NCI-H510A treated with DMSO at 0.1 percent for 48 hours (cell line): Measurements from ENCODE around the gene IGF1R.
"Not testable (repeated sequence)": the region's sequence is repeated elsewhere in the genome, so short reads cannot be mapped to it uniquely, and the experiment has no call there.

ENCODE experiments used
- DNase-seq: peaks from one replicate; lab custom pipeline; 2025; lab: John Stamatoyannopoulos, UW

The IGF1R gene

GRCh38 chr15:98960555-98961050 is 312.3 kb downstream of the IGF1R start:
- no peak for DNase-seq

DNA sequence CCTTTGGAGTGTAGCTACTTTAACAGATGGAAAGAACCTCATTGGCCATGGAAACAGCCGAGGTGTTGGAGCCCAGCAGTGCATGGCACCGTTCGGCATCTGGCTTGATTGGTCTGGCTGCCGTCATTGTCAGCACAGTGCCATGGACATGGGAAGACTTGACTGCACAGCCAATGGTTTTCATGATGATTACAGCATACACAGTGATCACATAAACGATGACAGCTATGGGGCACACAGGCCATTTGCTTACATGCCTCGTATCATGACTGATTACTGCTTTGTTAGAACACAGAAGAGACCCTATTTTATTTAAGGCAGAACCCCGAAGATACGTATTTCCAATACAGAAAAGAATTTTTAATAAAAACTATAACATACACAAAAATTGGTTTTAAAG is 315.1 kb downstream of the IGF1R start:
- no peak for DNase-seq

GRCh38 chr15:98964466-98965133 is 316.3 kb downstream of the IGF1R start:
- DNase-seq = no peak

- DNase-seq = not testable (repeated sequence)
These were observed 316.8 kb downstream of the IGF1R start for GRCh38 chr15:98965134-98965491.

DNA sequence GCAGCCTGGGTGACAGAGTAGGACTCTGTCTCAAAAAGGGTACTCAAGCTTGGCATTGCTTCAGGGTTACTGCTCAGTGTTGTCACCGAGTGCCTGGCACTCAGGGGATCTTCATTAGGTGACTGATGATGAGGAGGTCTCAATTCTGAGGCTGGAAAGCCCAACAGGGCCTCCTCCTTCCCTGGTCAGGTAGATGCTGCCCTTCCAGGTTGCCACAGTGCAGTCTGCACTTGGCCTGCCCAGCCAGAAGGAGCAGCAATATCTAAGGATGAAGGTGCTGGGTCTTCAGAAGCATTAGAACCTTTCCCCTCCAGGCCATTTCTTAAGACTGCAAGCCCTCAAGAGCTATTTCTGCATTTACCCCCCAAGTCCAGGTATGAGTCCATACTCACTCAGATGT is 317.3 kb downstream of the IGF1R start:
- no peak for DNase-seq

DNA sequence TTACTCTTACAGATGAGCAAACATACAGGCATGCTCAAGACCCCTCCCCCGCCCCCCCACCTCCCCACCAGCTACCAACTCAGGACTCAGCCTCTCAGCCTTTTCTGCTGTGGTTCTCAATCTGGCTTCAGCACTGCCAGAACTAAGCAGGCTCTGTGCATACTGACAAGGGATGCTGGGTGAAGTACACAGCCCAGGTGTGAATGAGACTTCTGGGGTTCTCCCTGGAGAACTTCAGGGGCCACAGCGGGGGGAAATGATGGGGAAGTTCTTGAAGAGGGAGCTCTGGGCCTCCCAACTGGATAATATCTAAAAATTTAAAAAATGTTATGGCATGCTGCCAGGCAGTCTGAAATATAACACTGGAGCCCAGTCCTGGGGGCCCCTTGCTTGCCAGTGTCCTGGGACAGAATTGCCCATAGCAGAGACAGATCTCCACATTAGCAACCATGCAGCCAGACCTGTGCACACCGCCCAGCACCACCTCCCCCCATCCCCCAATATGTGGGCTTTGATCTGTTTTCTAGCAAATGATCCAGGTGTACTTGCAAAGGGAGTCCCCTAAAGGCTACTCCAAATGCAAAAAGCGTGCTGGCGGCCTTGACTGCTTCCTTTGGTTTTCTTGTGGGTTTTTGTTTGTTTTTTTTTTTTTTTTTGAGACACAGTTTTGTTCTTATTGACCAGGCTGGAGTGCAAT is 317.9 kb downstream of the IGF1R start:
- no peak for DNase-seq

- no peak for DNase-seq
These were observed 318.8 kb downstream of the IGF1R start for GRCh38 chr15:98967096-98967495.

- DNase-seq = no peak
These were observed 319.6 kb downstream of the IGF1R start for GRCh38 chr15:98967916-98968315.

- no peak for DNase-seq
These were observed 320.2 kb downstream of the IGF1R start for GRCh38 chr15:98968576-98968975.

- DNase-seq = no peak
These were observed 320.9 kb downstream of the IGF1R start for GRCh38 chr15:98969126-98969735.

DNA sequence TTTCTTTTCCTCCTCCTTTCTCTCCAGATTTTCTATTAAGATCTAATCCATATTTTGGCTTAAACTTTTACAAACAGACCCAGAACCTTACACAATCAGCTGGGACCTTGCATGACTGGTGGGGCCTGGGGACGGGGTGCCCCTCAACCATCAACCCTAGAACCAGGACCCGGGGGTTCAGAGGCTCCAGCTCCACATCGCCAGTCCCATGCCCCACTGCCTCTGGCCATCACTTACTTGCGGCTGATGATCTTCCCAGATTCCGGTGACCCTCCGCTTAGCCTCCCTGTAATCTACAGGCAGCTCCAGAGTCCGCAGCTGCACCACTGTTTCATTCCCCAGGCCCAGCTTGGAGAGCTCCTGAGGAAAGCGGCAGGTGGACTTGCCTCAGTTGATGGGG is 322.5 kb downstream of the IGF1R start:
- no peak for DNase-seq

GRCh38 chr15:98976500-98976899 is 328.2 kb downstream of the IGF1R start:
- DNase-seq = no peak

- no peak for DNase-seq
These were observed 329.1 kb downstream of the IGF1R start for GRCh38 chr15:98977441-98977840.

- no peak for DNase-seq
These were observed 329.8 kb downstream of the IGF1R start for GRCh38 chr15:98978153-98978552.

GRCh38 chr15:98980899-98981228 is 332.5 kb downstream of the IGF1R start:
- no peak for DNase-seq

GRCh38 chr15:98981851-98982722 is 333.7 kb downstream of the IGF1R start:
- DNase-seq = no peak

DNA sequence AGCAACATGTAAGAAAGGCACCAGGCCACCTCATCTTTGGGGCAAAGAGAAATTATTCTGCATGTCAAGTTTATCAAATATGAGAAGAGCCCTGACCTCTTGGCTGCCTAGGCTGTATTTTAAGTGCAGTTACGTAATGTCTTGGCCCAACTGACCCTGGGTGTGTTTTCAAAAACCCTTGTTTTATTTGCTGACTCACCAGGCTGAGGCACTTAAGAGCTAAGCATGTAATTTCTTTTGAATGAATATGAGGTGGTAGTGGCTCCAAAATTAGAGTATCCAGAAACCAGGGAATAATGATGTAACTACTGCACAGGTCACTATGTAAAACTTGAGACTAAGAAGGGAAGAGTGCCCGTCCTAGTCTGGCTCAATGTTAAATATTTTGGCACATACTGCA is 335.0 kb downstream of the IGF1R start:
- DNase-seq = no peak

DNA sequence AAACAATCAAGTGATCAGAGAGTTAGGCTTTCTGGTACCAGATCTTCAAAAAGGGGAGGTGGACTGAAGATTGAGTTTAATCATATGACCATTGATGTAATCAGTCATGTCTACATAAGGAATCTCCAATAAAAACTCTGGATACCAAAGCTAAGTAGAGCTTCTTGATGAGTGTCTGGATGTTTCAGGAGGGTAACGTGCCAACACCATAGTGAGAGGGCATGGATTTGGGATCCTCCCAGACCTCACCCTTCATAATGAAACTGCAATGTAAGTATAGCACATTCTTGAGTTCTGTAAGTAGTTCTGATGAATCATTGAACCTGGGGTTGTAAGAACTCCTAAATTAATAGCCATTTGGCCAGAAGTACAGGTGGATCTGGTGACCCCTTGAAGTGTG is 337.9 kb downstream of the IGF1R start:
- DNase-seq = no peak

- DNase-seq = no peak
These were observed 346.6 kb downstream of the IGF1R start for GRCh38 chr15:98994892-98995291.

DNA sequence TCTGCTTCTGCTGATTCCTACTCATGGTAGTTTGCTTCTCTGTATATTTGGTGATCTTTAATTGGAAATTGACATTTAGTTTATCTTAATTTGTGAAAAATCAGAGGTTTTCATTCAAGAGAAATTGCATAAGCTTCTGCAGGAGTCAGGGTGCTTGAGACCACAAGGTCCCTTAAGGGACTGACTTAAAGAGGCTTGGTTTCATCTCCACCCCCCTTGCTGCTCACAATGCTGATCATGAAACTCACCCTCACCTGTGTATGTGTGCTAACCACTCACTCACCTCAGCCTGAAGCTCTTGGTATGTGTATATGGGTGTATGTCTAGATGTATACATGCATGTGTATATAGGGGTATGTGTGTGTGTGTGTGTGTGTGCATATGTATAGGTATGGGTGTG is 347.8 kb downstream of the IGF1R start:
- DNase-seq = no peak

GRCh38 chr15:98996624-98997023 is 348.3 kb downstream of the IGF1R start:
- no peak for DNase-seq

DNA sequence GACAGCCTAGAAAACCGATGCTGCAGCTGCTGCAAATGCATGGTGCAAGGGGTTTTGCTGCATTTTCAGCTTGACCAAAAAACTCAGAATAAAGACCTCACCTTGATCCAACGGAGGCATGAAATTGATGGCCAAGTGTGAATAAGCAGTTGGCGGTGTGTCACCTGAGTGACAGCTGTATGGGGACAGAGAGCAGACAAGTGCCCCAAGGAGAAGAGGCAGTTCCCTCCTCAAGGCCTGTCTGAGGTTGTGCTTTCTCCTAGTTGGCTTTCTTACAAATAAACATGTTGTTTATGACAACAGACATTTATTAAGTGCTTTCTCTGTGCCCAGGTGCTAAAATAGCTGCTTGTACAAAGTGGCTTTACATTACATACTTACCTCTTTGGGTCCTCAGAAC is 349.0 kb downstream of the IGF1R start:
- DNase-seq = no peak

- DNase-seq = no peak
These were observed 349.4 kb downstream of the IGF1R start for GRCh38 chr15:98997755-98998154.
